OCI-M2 (cell line): ENCODE data around the gene HELQ.
A peak's percentile ranks its signal among the peaks of the same experiment; 100 is the strongest.
"Not testable (repeated sequence)": the region's sequence is repeated elsewhere in the genome, so short reads cannot be mapped to it uniquely, and the experiment has no call there.

Source experiments
- DNase-seq: peaks from one replicate; lab custom pipeline; 2025; ENCODE audit not compliant: unreplicated experiment; lab: John Stamatoyannopoulos, UW

The HELQ gene

GRCh38 chr4:83455281-83456183 is at the start of gene HELQ, which contains the start of gene MRPS18C:
Gene HELQ (minus strand): TSS chr4:83455823. CDS start chr4:83455693, 130 bp downstream.
Gene MRPS18C (plus strand): TSS chr4:83456058. CDS start chr4:83456078, 20 bp downstream.
- DNase-seq = peak; percentile 71

- DNase-seq = no peak
These were observed 49.4 kb upstream of the HELQ start for GRCh38 chr4:83504996-83505395.

- DNase-seq = no peak
These were observed 48.9 kb upstream of the HELQ start for GRCh38 chr4:83504503-83504902.

- no peak for DNase-seq
These were observed 48.4 kb upstream of the HELQ start for GRCh38 chr4:83503974-83504373.

- DNase-seq = not testable (repeated sequence)
These were observed 46.0 kb upstream of the HELQ start for GRCh38 chr4:83501671-83502070.

GRCh38 chr4:83498187-83498586 is 42.6 kb upstream of the HELQ start:
- no peak for DNase-seq

- peak; percentile 35 for DNase-seq
These were observed 40.7 kb upstream of the HELQ start for GRCh38 chr4:83496085-83496917.

- no peak for DNase-seq
These were observed 35.3 kb upstream of the HELQ start for GRCh38 chr4:83490876-83491450.

GRCh38 chr4:83489711-83490326 is 34.2 kb upstream of the HELQ start:
- DNase-seq = no peak

- DNase-seq = no peak
These were observed 31.0 kb upstream of the HELQ start for GRCh38 chr4:83486457-83487129.

- peak; percentile 64 for DNase-seq
These were observed 29.2 kb upstream of the HELQ start, which contains the start of gene ABRAXAS1 for GRCh38 chr4:83484500-83485461. Gene ABRAXAS1 (minus strand): TSS chr4:83485100. CDS start chr4:83485072, 28 bp downstream.

- no peak for DNase-seq
These were observed 18.3 kb upstream of the HELQ start for GRCh38 chr4:83473966-83474365.

- no peak for DNase-seq
These were observed 17.8 kb upstream of the HELQ start for GRCh38 chr4:83473423-83473822.

GRCh38 chr4:83456184-83456501 is 520 bp upstream of the HELQ start:
- DNase-seq = no peak

GRCh38 chr4:83454686-83455085 is 937 bp downstream of the HELQ start:
- no peak for DNase-seq

- no peak for DNase-seq
These were observed 6.6 kb downstream of the HELQ start for GRCh38 chr4:83449009-83449408.

GRCh38 chr4:83440899-83441298 is 14.7 kb downstream of the HELQ start:
- DNase-seq = no peak

GRCh38 chr4:83440148-83440814 is 15.3 kb downstream of the HELQ start:
- no peak for DNase-seq

GRCh38 chr4:83438719-83439118 is 16.9 kb downstream of the HELQ start:
- DNase-seq = no peak
